ENCODE data around the gene STXBP6. TPM values are rescaled to one million over a fixed set of nuclear protein-coding genes. Genes with fewer than 3 reads are reported as not detected.

STXBP6 gene
- total RNA-seq, 1 donor from 2014 or later: 0.51 TPM

- DNase-seq (ENCODE audit: low spot score): no peak
- no peak overlapping the region for H3K4me3 Mint-ChIP-seq (ENCODE audit: unreplicated experiment)
- H3K27ac Mint-ChIP-seq (ENCODE audit: unreplicated experiment): no peak overlapping the region
- H3K4me1 Mint-ChIP-seq (ENCODE audit: unreplicated experiment): no peaks in the 10 kb centered on the region
- no peaks in the 10 kb centered on the region for H3K27me3 Mint-ChIP-seq (ENCODE audit: unreplicated experiment)
- H3K9me3 Mint-ChIP-seq (ENCODE audit: unreplicated experiment): no peaks in the 10 kb centered on the region
- H3K36me3 Mint-ChIP-seq (ENCODE audit: low read depth, unreplicated experiment): no peaks in the 10 kb centered on the region
- TF ChIP-seq CTCF (IDR thresholded peaks at IDR 0.05; ENCODE audit: unreplicated experiment): no peak
These were observed 30.1 kb downstream of the STXBP6 start for GRCh38 chr14:25019892-25020291.

GRCh38 chr14:25017562-25017961 lies 32.4 kb downstream of the STXBP6 start:
- H3K4me3 Mint-ChIP-seq (ENCODE audit: unreplicated experiment): no peak overlapping the region
- H3K4me1 Mint-ChIP-seq (ENCODE audit: unreplicated experiment): no peaks in the 10 kb centered on the region
- H3K9me3 Mint-ChIP-seq (ENCODE audit: unreplicated experiment): no peaks in the 10 kb centered on the region
- H3K36me3 Mint-ChIP-seq (ENCODE audit: low read depth, unreplicated experiment): no peaks in the 10 kb centered on the region
- no peak for TF ChIP-seq CTCF (IDR thresholded peaks at IDR 0.05; ENCODE audit: unreplicated experiment)
- DNase-seq (ENCODE audit: low spot score): no peak
- no peak overlapping the region for H3K27ac Mint-ChIP-seq (ENCODE audit: unreplicated experiment)
- H3K27me3 Mint-ChIP-seq (ENCODE audit: unreplicated experiment): no peaks in the 10 kb centered on the region

GRCh38 chr14:25015761-25016160 lies 34.2 kb downstream of the STXBP6 start:
- Mint-ChIP-seq H3K36me3 (ENCODE audit: low read depth, unreplicated experiment) (no peaks in the 10 kb centered on the region), H3K4me3 (ENCODE audit: unreplicated experiment) (no peak overlapping the region), H3K4me1 (ENCODE audit: unreplicated experiment) (no peaks in the 10 kb centered on the region), H3K27me3 (ENCODE audit: unreplicated experiment) (no peaks in the 10 kb centered on the region), H3K9me3 (ENCODE audit: unreplicated experiment) (no peaks in the 10 kb centered on the region), H3K27ac (ENCODE audit: unreplicated experiment) (no peak overlapping the region)
- no peak for DNase-seq (ENCODE audit: low spot score)
- TF ChIP-seq CTCF (IDR thresholded peaks at IDR 0.05; ENCODE audit: unreplicated experiment): no peak

GRCh38 chr14:25014440-25014839 lies 35.5 kb downstream of the STXBP6 start:
- H3K36me3 Mint-ChIP-seq (ENCODE audit: low read depth, unreplicated experiment): no peaks in the 10 kb centered on the region
- H3K27me3 Mint-ChIP-seq (ENCODE audit: unreplicated experiment): no peaks in the 10 kb centered on the region
- H3K9me3 Mint-ChIP-seq (ENCODE audit: unreplicated experiment): no peaks in the 10 kb centered on the region
- no peak overlapping the region for H3K27ac Mint-ChIP-seq (ENCODE audit: unreplicated experiment)
- no peaks in the 10 kb centered on the region for H3K4me1 Mint-ChIP-seq (ENCODE audit: unreplicated experiment)
- no peak overlapping the region for H3K4me3 Mint-ChIP-seq (ENCODE audit: unreplicated experiment)
- no peak for DNase-seq (ENCODE audit: low spot score)
- no peak for TF ChIP-seq CTCF (IDR thresholded peaks at IDR 0.05; ENCODE audit: unreplicated experiment)

- Mint-ChIP-seq H3K4me3 (ENCODE audit: unreplicated experiment) (no peak overlapping the region), H3K36me3 (ENCODE audit: low read depth, unreplicated experiment) (no peaks in the 10 kb centered on the region), H3K4me1 (ENCODE audit: unreplicated experiment) (peaks cover under 1% of the 10 kb centered on the region), H3K27ac (ENCODE audit: unreplicated experiment) (no peak overlapping the region), H3K27me3 (ENCODE audit: unreplicated experiment) (no peaks in the 10 kb centered on the region), H3K9me3 (ENCODE audit: unreplicated experiment) (no peaks in the 10 kb centered on the region)
- no peak for TF ChIP-seq CTCF (IDR thresholded peaks at IDR 0.05; ENCODE audit: unreplicated experiment)
- DNase-seq (ENCODE audit: low spot score): no peak
These were observed 38.9 kb downstream of the STXBP6 start for GRCh38 chr14:25011095-25011494.

All from endothelial cell (in vitro differentiated cells).